HepG2 (cell line): ENCODE measurements around the gene MST1R. TPM values are rescaled to one million over a fixed set of nuclear protein-coding genes. Genes with fewer than 3 reads are reported as not detected.

ENCODE experiments used
- CERS6 ChIP-seq: sonication (generic); formaldehyde crosslinking; IDR thresholded peaks from 2 replicates; pipeline ENCODE4 v1.5.0; 2020; ENCODE audit warnings: missing genetic modification reagents
- ELF3 ChIP-seq: IDR thresholded peaks from 2 replicates; pipeline ENCODE4 v1.6.1; 2016; ENCODE audit warnings: missing genetic modification reagents, missing compliant biosample characterization
- ETV6 ChIP-seq: sonication (generic); formaldehyde crosslinking; conservative IDR thresholded peaks from 2 replicates; pipeline ENCODE4 v1.4.0; 2020; ENCODE audit warnings: missing genetic modification reagents
- HNRNPLL ChIP-seq: fragments of 200-400 bp; formaldehyde crosslinking; IDR thresholded peaks from 2 replicates; pipeline ENCODE4 v1.6.1; 2017; ENCODE audit warnings: mild to moderate bottlenecking, low read depth, low read length; ENCODE audit not compliant: poor library complexity, severe bottlenecking
- KAT2B ChIP-seq: fragments of 150-350 bp; IDR thresholded peaks from 2 replicates; pipeline ENCODE4 v1.6.1; 2014; ENCODE audit warnings: low read depth, low read length, borderline replicate concordance
- KLF12 ChIP-seq: sonication (generic); formaldehyde crosslinking; IDR thresholded peaks from 2 replicates; pipeline ENCODE4 v1.4.0; 2020; ENCODE audit warnings: missing genetic modification reagents, borderline replicate concordance
- KLF16 ChIP-seq, 2 experiments: sonication (generic) in 1 of 2; formaldehyde crosslinking in 1 of 2; IDR thresholded peaks; 2 replicates each; pipeline versions ENCODE4 v1.6.1 to v1.8.0; 2016 to 2023; ENCODE audit warnings: missing genetic modification reagents in 2 of 2, missing compliant biosample characterization in 1 of 2
- LCORL ChIP-seq, 2 experiments: fragments of 450-650 bp in 1 of 2; sonication (generic) in 1 of 2; formaldehyde crosslinking in 1 of 2; IDR thresholded peaks; 2 replicates each; pipeline versions ENCODE4 v1.5.0 to v1.6.1; 2017 to 2020; ENCODE audit warnings: antibody characterized with exemption in 1 of 2, missing genetic modification reagents in 1 of 2
- NBN ChIP-seq: fragments of 450-650 bp; conservative IDR thresholded peaks from 2 replicates; pipeline ENCODE4 v1.6.1; 2017
- TRIM24 ChIP-seq: sonication (generic); formaldehyde crosslinking; IDR thresholded peaks from 2 replicates; pipeline ENCODE4 v1.8.0; 2022; ENCODE audit warnings: mild to moderate bottlenecking, missing genetic modification reagents
- ZMYM2 ChIP-seq: sonication (generic); formaldehyde crosslinking; IDR thresholded peaks from 2 replicates; pipeline ENCODE4 v1.8.0; 2022; ENCODE audit warnings: mild to moderate bottlenecking, missing genetic modification reagents
- ZNF282 ChIP-seq: fragments of 450-650 bp; IDR thresholded peaks from 2 replicates; pipeline ENCODE4 v1.6.1; 2018; ENCODE audit not compliant: partially characterized antibody
- ZNF558 ChIP-seq: sonication (generic); formaldehyde crosslinking; IDR thresholded peaks from 2 replicates; pipeline ENCODE4 v1.9.0; 2022; ENCODE audit warnings: mild to moderate bottlenecking, missing genetic modification reagents, borderline replicate concordance
- ZNF710 ChIP-seq: sonication (generic); formaldehyde crosslinking; IDR thresholded peaks from 2 replicates; pipeline ENCODE4 v1.5.0; 2020; ENCODE audit warnings: mild to moderate bottlenecking, missing genetic modification reagents, borderline replicate concordance
- ZNF724P ChIP-seq: sonication (generic); formaldehyde crosslinking; IDR thresholded peaks from 2 replicates; pipeline ENCODE4 v1.8.0; 2022; ENCODE audit warnings: missing genetic modification reagents, borderline replicate concordance
- ZNF75D ChIP-seq: sonication (generic); formaldehyde crosslinking; IDR thresholded peaks from 2 replicates; pipeline ENCODE4 v1.8.1; 2023; ENCODE audit warnings: missing genetic modification reagents, mild to moderate bottlenecking, borderline replicate concordance
- ZNF772 ChIP-seq: sonication (generic); formaldehyde crosslinking; IDR thresholded peaks from 2 replicates; pipeline ENCODE4 v1.5.0; 2020; ENCODE audit warnings: mild to moderate bottlenecking, missing genetic modification reagents
- polyA plus RNA-seq, 8 experiments: library from polyadenylated mRNA; depleted of rRNA in 3 of 8; stranded (reverse) in 7 of 8; unstranded in 1 of 8; fragments of >200 nt; fragmentation: Illumina TruSeq in 4 of 8; extraction: Trizol in 4 of 8; gene quantifications; 2 replicates each; pipeline versions ENCODE4 v1.2.1 to v1.2.3, GENCODE V29; 2011 to 2016; ENCODE audit warnings: low read depth in 4 of 8, missing spikeins in 1 of 8, mixed read lengths in 1 of 8; ENCODE audit not compliant: insufficient read depth in 1 of 8
- total RNA-seq, 5 experiments: library from RNA; depleted of rRNA; stranded (reverse); fragments of >200 nt; fragmentation: Illumina TruSeq; extraction: Trizol; gene quantifications; 2 replicates each; pipeline ENCODE4 v1.2.3, GENCODE V29; 2016; ENCODE audit warnings: low read depth in 1 of 5
- TF ChIP-seq, protein P1 (sequence below): sonication (generic); formaldehyde crosslinking; IDR thresholded peaks from 2 replicates; pipeline ENCODE4 v1.5.1; 2020; ENCODE audit warnings: missing genetic modification reagents, mild to moderate bottlenecking, borderline replicate concordance
- TF ChIP-seq, protein P2 (sequence below): sonication (generic); formaldehyde crosslinking; IDR thresholded peaks from 2 replicates; pipeline ENCODE4 v1.4.0; 2020; ENCODE audit warnings: missing genetic modification reagents; ENCODE audit errors: not compliant biosample characterization
- TF ChIP-seq, protein P3 (sequence below): IDR thresholded peaks from 2 replicates; pipeline ENCODE4 v1.6.1; 2016; ENCODE audit warnings: low read depth, control low read depth

The MST1R gene
- total and polyA plus RNA-seq, 2 of the 13 experiments (the other 11 are each of a cell fraction or from before 2014, with no cell fraction given), result 0.11 to 0.77 TPM

DNA sequence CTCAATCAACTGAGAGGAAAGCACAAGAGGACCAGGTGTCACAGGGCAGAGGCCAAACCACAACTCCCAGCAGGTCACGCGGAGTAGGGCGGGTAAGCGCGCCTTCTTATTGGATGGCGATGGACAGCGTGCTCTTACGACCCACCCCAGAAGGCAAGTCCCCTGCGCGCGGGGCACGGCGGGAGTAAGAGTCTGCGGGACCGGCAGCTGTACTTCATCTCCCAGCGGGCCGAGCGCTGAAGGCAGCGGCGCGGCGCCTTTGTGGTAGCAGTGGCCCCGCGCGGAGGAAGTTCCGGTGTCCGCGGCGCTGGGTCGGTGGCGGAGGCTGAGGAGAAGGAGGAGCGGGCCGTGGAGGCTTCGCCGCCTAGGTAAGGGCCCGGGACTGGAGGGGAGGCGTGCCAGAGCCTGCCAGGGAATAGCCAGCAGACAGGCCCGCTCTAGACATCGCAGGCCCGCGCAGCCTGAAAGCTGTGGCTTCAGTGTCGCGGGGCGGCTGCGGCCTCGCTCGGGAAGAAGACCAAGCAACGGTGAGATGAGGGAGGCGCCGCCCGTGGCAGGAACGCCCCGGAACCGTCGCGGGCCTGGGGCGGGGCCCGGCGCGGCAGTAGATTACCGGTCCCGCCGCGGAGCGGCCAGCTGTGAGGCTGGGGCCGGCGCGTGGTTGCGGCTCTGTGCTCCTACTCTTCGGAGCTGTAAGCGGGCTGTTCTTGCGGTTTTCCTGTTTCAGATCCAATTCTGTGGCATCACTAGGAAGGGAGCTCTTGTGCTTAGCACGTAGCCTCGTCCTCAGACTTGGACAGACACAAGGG, 36.4 kb upstream of the MST1R start, which contains the start of gene RBM6 (continued):
- TF ChIP-seq ZMYM2 (CRISPR knock-in tag) (0 out of 2 replicates have a peak, but pooled peaks have one; percentile 10), CERS6 (CRISPR knock-in tag) (peak; percentile 72; the same call in 1 of the 2 replicates), ZNF724P (no peak), NBN (no peak), KLF12 (CRISPR knock-in tag) (peak; percentile 71; the same call in 1 of the 2 replicates), LCORL (IDR thresholded peaks at IDR 0.05) (no peak), LCORL (CRISPR knock-in tag; IDR thresholded peaks at IDR 0.05) (peak; percentile 66), HNRNPLL (peak; percentile 90), ELF3 (CRISPR knock-in tag) (peak; percentile 84), KLF16 (CRISPR knock-in tag; IDR thresholded peaks at IDR 0.05) (peak in 1 of 2 experiments; percentile 91; a peak in 2 of 4 replicates), ZNF710 (CRISPR knock-in tag) (peak; percentile 84; the same call in 1 of the 2 replicates), TRIM24 (CRISPR knock-in tag) (no peak), ZNF558 (CRISPR knock-in tag) (peak; percentile 78; the same call in 1 of the 2 replicates), ZNF75D (CRISPR knock-in tag) (no peak), KAT2B (no peak), ETV6 (CRISPR knock-in tag) (peak; percentile 89), ZNF772 (CRISPR knock-in tag) (no peak; the same call in 1 of the 2 replicates), ZNF282 (no peak)
- TF ChIP-seq, protein P1, sequence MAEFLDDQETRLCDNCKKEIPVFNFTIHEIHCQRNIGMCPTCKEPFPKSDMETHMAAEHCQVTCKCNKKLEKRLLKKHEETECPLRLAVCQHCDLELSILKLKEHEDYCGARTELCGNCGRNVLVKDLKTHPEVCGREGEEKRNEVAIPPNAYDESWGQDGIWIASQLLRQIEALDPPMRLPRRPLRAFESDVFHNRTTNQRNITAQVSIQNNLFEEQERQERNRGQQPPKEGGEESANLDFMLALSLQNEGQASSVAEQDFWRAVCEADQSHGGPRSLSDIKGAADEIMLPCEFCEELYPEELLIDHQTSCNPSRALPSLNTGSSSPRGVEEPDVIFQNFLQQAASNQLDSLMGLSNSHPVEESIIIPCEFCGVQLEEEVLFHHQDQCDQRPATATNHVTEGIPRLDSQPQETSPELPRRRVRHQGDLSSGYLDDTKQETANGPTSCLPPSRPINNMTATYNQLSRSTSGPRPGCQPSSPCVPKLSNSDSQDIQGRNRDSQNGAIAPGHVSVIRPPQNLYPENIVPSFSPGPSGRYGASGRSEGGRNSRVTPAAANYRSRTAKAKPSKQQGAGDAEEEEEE (CRISPR knock-in tag), result no peak
- TF ChIP-seq, protein P2, sequence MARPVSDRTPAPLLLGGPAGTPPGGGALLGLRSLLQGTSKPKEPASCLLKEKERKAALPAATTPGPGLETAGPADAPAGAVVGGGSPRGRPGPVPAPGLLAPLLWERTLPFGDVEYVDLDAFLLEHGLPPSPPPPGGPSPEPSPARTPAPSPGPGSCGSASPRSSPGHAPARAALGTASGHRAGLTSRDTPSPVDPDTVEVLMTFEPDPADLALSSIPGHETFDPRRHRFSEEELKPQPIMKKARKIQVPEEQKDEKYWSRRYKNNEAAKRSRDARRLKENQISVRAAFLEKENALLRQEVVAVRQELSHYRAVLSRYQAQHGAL, result peak; percentile 68
- TF ChIP-seq, protein P3, sequence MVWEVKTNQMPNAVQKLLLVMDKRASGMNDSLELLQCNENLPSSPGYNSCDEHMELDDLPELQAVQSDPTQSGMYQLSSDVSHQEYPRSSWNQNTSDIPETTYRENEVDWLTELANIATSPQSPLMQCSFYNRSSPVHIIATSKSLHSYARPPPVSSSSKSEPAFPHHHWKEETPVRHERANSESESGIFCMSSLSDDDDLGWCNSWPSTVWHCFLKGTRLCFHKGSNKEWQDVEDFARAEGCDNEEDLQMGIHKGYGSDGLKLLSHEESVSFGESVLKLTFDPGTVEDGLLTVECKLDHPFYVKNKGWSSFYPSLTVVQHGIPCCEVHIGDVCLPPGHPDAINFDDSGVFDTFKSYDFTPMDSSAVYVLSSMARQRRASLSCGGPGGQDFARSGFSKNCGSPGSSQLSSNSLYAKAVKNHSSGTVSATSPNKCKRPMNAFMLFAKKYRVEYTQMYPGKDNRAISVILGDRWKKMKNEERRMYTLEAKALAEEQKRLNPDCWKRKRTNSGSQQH (CRISPR knock-in tag), result peak; percentile 70; the same call in 1 of the 2 replicates
